HG02840 (cell line): Measurements from ENCODE around the gene BANP.

Experiments used
- ATAC-seq: cut with Tn5 transposase; IDR thresholded peaks from one replicate; pipeline ENCODE4 v1.9.1; 2021; ENCODE audit warnings: mild to moderate bottlenecking, moderate library complexity, moderate number of reproducible peaks; ENCODE audit not compliant: unreplicated experiment, low FRiP score

BANP gene

DNA sequence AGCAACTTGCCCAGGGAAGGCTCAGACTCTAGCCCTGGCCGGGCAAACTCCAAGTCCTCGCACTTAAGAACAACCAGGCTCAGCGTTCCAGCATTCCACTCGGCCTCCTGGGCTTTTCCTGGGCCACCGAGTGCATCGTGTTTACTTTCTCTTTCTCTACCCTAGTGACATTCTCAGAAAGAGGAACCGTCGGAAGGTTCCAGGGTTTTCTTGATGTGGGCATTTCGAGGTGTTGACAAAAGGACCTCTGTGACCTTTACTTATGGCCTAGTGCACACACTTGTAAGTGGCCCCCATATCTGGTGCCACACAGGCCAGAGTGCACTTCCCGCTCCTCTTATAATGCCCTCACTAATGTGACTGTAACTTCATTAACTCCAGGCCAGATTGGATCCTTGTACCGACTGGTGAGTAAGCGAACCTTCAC, 3.1 kb upstream of the BANP start:
- no peak for ATAC-seq

DNA sequence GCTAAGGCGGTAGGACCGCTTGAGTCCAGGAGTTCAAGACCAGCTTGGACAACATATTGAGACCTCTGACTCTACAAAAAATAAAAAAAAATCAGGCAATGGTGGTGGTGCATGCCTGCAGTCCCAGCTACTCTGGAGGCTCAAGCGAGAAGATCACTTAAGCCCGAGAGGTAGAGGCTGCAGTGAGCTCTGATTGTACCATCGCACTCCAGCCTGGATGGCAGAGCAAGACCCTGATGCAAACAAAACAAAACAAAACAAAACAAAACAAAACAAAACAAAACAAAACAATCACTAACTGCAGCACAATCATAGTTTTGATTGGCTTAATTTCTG, 2.5 kb upstream of the BANP start:
- no peak for ATAC-seq

DNA sequence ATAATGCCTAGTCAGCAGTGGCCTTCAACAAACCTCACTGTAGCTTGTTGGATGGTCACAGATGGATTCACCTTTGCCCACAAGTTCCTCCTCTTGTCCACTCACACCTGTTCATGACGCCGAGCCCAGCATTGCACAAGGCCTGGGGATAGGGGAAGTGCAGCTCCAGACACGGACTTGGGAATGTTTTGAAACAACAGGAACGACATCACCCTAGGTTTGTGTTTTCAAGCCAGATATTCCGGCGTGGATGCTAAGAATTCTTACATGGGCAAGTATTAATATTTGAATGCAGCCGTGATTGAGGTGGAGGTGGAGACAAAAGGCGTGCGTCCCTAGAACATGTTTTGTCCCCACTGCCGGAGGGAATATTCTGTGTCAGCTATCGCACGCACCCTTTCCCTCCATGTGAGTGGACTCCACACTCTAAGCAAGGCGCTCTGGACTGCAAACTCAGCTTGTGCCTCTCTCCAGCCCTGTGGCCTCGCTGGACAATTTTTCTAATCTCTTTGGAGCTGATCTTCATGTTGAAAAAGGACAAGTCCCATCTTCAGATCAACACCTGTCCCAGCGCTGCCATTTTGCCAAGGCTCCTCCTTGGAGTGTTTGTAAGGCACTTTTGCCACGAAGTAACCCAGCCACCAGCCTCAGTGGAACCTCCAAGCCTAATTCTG, 2.0 kb upstream of the BANP start:
- no peak for ATAC-seq

DNA sequence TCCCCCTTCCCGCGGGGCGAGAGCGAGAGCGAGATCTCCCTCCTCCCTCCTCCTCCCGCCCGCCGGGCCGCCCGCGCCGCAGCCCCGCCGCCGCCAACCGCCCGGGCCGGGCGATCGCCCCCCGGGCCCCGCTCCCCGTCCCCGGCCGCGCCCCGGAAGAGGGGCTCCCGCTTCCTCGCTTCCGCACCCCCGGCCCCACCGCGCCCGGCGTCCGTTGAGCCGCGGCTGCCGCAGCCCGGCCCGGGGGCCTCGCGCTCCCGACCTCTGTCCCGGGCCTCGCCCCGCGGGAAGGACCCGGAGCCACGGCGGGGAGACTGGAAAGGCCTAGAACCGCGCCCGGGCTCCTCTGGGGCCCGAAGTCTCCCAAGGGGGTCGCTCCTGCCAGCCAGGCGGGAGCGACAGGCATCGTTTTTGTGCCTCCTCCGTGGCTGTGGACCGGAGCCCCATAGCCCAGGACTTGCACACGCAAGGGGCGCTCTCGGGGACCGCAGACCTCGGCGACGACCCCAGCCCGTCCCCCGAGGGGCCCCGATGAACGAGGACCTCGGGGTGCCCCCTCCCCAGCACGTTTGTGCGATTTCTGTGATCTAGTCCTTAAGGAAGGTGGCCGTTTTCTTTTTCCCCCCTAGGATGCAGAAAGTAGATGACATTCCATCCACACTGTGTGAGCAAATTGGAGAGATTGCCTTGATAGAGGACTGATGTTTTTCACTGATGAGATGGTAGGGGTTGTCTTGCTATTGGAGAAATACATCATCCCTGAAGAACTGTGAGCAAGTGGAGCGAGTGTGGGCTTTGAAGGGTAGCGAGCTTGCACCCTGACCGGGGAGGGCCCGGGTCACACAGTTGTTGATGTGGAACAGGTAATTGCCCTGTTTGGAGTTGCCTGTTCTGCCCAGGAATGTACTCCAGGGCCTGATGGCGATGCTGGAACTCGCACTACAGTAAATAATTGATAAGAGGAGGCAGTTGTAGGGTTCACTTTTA, 611 bp downstream of the BANP start:
- peak; percentile 3 for ATAC-seq

DNA sequence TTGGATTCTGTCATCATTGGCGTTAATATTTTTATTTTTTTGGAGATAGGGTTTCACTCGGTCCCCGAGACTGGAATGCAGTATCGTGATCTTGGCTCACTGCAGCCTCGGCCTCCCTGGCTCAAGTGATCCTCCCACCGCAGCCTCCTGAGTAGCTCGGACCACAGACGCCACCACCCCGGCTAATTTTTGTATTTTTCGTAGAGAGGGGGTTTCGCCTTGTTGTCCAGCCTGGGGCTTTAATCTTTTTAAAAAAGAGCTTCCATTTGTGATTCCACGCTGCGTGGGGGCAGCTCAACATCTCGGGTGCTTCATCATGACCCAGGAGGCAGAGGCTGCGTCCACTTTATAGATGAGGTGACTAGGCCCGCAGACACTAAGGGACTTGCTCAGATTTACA, 1.5 kb downstream of the BANP start:
- ATAC-seq = no peak

DNA sequence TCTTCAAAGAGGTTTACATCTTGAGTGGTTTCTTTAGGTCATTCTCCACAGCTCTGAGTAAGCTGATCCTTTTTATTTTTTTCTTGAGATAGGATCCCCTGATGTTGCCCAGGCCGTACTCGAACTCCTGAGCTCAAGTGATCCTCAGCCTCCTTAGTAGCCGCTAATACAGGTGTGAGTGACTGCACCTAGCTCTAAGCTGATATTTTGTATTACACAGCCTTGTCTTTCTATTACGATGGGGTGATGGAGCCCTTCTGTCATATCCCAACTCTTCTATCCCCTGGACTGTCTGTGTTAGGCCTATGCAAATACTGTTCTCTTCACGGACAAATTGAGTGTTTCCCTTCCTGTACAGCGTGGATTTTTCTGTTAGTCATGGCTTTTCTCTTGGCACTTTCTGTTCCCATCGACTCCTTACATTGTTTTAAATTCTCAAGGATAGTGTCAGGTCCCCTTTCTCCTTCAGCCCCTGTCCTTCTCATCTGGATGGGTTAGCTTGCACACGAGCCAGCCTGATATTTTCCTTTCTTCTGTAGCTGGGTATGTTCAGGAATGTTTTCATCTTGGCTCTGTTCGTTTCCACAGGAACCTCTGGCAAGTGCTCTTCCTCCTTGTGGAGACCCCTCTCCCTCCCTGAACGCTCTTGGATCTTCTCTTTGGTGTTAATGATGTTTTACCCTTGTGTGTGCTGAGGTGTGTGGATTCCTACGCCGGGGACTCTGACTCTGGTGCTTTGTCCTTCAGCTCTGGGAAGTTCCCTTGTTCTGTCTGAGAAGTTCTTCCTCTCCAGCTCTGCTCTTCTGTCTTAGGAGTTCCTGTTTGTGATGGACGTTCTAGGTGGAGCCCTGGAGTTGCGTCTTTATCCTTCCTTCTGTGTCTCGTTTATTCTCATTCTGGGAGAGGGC, 2.3 kb downstream of the BANP start:
- ATAC-seq = no peak

DNA sequence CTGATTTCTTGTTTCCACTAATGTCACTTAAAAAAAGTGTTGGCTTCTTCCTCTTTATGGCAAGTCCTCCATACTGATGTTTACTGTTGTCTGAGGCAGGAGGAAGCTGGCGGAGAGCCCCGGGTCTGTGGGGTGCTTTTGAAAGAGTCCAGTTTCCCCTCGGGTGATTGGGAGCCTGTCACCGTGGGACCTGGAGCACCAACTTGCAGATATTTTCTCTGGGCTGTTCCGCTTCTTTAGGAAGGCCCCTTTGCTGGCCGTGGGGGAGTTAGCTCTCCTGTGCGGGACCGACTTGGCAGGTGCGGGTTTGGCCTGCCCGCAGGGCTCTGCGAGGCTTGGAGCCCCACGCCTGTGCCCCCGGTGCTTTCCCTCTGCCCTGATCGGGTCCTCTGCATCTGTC, 3.1 kb downstream of the BANP start:
- no peak for ATAC-seq

DNA sequence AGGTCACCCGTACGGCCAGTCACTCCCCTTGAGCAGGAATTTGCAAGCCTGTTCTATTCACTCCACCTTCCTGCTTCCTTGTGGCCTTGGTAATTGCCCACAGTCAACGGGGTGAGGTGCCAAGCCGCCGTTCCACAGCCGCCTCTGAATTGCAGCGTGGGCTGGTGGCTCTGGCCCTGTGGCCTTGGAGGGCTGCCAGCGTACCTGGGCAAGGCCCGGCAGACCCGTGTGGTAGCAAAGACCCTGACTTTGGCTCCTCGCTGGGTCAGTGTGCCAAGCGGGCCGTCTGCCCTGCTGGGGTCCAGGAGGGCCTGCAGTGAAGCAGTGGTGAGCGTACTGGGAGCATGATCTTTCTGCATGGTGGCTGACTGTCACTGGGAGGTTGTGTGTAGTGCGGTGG, 3.6 kb downstream of the BANP start:
- ATAC-seq = no peak

DNA sequence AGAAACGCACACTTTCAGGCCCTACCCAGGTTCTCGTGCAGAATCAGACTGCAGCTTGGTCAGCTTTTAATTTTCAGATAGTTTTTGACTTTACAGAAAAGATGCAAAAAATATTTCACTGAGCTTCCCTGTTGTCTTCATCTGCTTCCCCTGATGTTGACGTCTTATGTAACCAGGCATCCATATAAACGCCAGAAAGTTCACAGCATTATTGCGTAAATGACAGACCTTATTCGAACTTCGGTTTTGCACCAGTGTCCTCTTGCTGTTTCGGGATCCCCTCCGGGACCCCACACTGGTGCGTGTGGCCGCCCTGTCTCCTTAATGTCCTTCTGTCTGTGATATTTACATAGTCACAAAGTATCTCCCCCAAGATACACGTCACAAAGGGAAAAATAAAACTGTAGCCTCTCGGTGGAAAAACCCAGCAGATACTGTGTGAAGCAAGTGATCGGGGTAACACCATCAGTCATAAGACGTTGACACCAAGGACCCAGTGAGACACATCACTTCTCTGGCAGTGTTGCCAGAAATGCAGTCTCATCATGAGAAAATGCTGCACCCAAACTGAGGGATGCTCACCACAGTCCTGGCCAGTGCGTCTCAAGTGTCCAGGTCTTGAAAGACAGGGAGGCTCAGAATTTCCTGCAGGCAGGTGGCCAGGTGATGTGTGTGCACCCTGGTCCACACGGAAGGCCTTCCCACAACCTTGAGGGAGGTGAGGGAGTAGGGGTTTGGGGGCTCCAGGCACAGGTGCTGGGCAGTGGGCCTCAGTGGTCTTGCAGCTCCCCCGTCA, 4.3 kb downstream of the BANP start:
- ATAC-seq = no peak

DNA sequence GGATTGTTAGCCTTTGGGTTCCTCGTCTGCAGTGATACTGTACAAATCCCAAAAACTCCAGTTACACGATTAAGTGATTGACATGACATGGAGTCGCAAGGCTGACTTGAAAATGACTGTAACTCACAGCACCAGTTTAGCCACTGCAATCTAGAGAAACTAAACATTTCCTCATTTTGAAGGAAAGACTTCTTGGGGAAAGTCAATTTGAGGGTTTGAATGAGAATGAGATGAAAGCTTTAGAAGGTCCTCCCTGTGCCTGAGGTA, 4.8 kb downstream of the BANP start:
- ATAC-seq = no peak

DNA sequence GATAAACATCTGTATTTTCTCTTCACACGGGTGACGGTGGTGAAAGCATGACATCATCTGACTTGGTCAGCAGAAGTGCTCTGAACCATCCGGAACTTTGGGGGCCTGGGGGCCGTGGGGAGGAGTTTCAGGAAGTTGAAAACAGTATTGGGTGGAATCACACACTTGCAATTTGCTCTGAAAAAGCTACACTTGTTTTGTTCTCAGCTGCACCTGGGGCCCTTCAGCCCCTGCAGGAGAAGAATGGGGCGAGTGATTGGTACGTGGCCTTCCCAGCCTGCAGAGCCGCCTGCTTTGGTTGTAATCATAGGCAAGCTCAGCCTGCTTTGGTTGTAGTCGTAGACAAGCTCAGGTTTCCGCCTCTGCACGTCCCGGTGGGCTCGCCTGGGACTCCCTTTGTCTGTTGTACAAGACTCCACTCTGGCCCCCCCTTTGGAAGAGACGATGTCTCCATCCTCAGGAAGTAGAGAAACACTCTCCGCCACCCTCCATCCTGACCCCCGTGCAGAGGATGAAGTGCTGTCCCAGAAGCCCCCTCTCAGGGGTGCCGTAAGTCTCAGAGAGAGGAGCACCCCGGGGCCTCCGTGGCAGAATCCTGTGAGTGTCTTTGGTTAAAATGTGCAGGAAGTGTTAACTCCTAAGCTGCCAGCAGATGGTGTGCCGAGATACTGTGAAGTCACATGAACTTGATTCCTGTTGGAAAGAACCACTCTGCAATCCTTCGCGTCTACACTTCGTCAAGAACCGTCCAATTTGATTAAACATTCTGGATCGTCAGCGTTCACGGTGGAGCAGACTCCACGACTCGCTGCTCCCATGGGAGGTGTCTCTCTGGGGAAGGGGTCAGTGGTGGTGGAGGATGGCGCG, 5.4 kb downstream of the BANP start:
- no peak for ATAC-seq

DNA sequence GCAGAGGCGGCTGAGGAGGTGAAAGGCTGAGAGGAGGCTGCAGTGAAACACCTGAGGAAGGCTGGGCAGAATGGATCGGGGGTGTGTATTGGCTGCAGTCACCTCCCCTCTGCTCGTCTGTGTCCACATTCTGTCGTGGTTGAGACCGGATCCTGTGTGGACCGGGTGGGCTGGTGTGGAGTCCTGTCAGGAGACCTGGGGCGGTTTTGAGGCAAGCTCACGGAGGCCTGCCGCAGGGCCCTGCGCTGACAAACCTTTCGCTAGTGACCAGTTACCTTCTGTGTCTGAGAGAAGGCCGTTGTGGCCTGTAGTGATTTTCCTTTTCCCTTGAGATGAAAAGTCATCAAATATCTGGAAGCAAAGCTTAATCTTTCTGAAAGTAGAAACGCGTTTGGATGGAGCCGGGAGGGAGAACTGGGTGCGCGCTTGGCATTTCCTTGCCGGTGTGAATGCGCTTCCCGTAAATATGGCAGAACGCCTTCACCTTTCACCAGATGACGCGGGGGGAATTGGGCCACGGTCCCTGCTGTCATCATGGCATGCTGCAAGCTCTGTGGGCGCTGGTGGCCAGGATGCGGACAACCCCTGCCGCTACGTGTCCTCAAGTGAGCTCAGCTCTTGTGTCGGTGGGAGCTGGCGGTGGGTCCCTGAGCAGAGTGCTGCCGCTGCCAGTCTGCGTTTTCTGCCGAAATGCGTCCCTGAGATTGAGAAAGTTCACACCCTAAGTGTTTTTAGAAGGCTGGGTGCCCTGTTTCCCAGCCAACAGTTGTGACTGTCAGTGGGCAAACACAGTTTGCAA, 6.3 kb downstream of the BANP start:
- no peak for ATAC-seq

DNA sequence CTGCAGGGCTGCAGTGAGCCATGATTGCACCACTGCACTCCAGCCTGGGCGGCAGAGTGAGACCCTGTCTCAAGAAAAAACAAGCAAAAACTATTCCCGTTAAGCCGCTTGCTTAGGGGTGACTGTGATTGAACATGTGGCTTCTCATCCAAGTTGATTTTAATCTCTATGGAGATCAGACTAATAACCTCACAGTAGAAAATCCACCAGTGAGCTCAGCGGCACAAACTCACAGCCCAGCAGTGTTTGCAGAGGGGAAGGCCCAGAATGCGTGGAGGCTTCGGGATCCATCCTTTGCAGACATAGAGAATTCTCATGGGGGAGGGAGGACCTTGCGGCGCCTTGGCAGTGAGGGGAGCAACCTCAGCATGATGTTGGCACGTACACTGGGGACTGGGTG, 7.4 kb downstream of the BANP start:
- ATAC-seq = no peak

DNA sequence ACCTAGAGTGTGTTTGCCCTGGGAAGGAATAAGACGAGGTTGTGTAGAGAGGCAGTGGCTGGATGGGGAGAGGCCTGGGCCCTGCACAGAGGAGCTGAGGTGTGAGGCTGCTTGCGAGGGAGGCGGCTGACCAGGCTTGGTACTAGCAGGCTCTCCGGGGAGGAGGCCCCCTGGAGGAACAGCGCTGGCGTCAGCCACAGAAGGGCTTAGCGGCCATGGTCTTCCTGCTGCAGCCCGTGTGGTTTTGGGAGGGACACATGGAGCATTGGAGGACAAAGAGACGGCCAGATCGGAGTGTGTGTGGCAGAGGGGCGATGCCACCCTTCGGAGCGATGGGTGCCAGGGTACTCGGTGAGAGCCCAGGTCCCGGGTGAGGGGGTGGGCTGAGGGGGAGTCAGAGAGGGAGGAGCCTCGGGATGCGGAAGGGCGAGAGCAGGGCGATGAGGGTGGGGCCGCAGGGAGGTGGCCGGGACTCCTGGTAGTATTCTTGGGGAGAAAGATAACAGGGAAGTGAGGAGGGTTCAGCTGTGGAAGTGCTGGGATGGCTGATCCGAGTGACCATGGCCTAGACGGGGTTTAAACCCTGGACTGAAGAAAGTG, 8.3 kb downstream of the BANP start:
- ATAC-seq = no peak

DNA sequence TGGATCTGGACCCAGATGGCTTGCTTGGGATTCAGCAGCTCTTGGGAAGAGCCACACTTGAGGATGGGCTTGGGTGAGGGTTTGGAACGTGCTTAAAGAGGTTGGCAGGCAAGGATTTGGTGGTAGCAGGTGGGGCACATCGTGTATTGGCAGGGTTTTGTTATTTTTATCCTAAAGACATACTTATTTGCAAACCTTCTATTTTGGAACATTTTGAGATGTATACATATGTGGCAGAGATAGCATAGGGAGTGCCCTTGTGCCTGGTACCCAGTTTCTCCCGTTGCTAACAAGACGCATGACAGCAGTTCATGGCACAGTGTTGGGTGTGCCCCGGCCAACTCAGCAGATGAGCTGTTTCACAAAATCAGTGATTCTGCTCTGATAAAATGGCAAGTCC, 9.1 kb downstream of the BANP start:
- no peak for ATAC-seq

DNA sequence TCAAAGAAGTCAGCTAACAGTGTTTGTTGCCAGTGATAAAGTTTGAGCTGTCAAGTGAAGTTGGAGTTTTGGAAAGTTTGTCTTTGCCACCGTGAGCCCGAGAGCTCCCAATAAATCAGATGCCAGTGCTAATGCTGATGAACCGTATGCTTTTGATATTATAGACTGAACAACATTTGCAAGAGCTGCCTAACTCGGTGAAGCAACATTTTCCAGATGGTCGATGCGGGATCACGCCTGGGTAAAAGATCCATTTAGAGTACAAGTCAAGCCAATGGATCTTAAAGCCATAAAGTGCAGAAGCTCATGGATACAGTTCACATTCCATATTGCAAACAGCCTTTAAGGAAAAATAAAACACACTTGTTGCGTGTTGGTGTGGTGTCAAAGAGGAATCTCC, 9.6 kb downstream of the BANP start:
- ATAC-seq = no peak

DNA sequence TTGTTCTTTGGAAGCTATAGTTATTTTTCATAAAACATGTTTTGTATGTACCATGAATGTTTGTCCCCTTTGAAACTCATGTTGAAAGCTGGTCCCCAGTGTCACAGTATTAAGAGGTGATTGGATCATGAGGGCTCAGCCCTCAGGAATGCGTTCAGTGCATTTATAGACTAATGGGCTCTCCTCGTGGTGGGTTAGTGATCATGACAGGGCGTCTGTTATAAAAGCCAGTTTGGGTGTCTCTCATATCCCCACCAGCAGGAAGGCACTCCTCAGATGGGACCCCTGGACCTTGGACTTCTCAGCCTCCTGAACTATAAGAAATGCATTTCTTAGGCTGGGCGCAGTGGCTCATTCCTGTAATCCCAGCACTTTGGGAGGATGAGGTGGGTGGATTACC, 10.4 kb downstream of the BANP start:
- no peak for ATAC-seq

DNA sequence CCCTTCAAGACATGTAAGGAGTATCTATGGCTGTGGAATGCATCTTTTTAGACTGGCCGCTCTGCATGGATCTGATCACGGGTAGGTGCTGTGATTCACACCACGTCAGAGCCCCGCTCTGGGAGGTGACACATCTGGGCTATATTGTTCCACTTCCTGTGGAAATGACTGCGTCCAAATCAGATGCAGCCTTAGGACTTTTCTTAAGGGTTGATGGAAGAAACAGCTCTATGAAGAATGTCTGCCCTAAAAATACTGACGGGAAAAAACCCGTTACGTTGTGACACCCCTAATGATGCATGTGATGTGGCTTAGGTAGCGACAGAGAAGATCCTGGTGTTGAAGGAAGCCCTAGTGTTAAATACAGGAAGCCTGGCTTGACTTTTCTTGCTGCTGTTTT, 12.2 kb downstream of the BANP start:
- no peak for ATAC-seq
